Spleen (tissue), 11 donors: ENCODE data around the gene TBKBP1. TPM values are rescaled to one million over a fixed set of nuclear protein-coding genes. Genes with fewer than 3 reads are reported as not detected.
A peak's percentile ranks its signal among the peaks of the same experiment; 100 is the strongest.

Source experiments
- DNase-seq: peaks from one replicate; pipeline ENCODE4 v3.0.0-alpha.2; 2020
- H3K27ac ChIP-seq, 8 donors: fragments of 200-600 bp; sonication (generic) in 7 of 8; 1 replicate in 4 of 8; 2 replicates in 4 of 8; pipeline versions ENCODE4 v1.5.0 to v1.8.0; 2016 to 2021; ENCODE audit warnings: inconsistent platforms in 4 of 8, mild to moderate bottlenecking in 4 of 8, moderate library complexity in 1 of 8
- H3K27me3 ChIP-seq, 7 donors: fragments of 200-600 bp; sonication (generic) in 6 of 7; replicated peaks in 1 of 7; 1 replicate in 4 of 7; 2 replicates in 3 of 7; pipeline versions ENCODE4 v1.5.0 to v1.8.0; 2016 to 2021; ENCODE audit warnings: inconsistent platforms in 3 of 7, mild to moderate bottlenecking in 1 of 7
- H3K36me3 ChIP-seq, 6 donors: fragments of 200-600 bp; sonication (generic) in 5 of 6; 1 replicate in 4 of 6; 2 replicates in 2 of 6; pipeline versions ENCODE4 v1.5.0 to v1.8.0; 2016 to 2021; ENCODE audit warnings: inconsistent platforms in 2 of 6
- H3K4me1 ChIP-seq, 6 donors: fragments of 200-600 bp; sonication (generic) in 5 of 6; 1 replicate in 3 of 6; 2 replicates in 3 of 6; pipeline versions ENCODE4 v1.5.0 to v1.8.0; 2016 to 2021; ENCODE audit warnings: inconsistent platforms in 3 of 6
- H3K4me3 ChIP-seq, 8 donors: fragments of 200-600 bp; sonication (generic) in 7 of 8; 1 replicate in 4 of 8; 2 replicates in 4 of 8; pipeline versions ENCODE4 v1.5.0 to v1.8.0; 2016 to 2021; ENCODE audit warnings: inconsistent platforms in 4 of 8, mild to moderate bottlenecking in 4 of 8, moderate library complexity in 2 of 8
- H3K9me3 ChIP-seq, 8 donors: fragments of 200-600 bp; sonication (generic) in 7 of 8; 1 replicate in 4 of 8; 2 replicates in 4 of 8; pipeline versions ENCODE4 v1.5.0 to v1.8.0; 2016 to 2021; ENCODE audit warnings: inconsistent platforms in 4 of 8
- POLR2A ChIP-seq, 3 donors: fragments of 450-650 bp; IDR thresholded peaks; one replicate each; pipeline ENCODE4 v1.5.1; 2017; ENCODE audit warnings: antibody characterized with exemption in 3 of 3, mild to moderate bottlenecking in 1 of 3
- POLR2AphosphoS5 ChIP-seq, 3 donors: sonication (generic); formaldehyde crosslinking; IDR thresholded peaks; one replicate each; pipeline ENCODE4 v1.5.1; 2017; ENCODE audit warnings: antibody characterized with exemption in 3 of 3
- WGBS, 5 donors: extraction: QIAGEN DNeasy Blood & Tissue Kit in 3 of 5; methylation state at CpG; one replicate each; pipeline versions ENCODE4 v1.1.5 to v1.1.7; 2013 to 2018; 5-methylcytosine and 5-hydroxymethylcytosine counted together
- intact Hi-C: fragments of 100-400 bp; cut with DNase I; formaldehyde crosslinking; loops from one replicate; pipeline ENCODE4 v1.15.0; 2023; ENCODE audit warnings: low total_unique reads
- polyA plus RNA-seq, 3 donors: library from polyadenylated mRNA; stranded (reverse); fragments of 200-250 nt; gene quantifications; one replicate each; pipeline ENCODE4 v1.2.1, GENCODE V29; 2013
- total RNA-seq, 7 donors: library from RNA; depleted of rRNA in 3 of 7; stranded (reverse); fragments of >200 nt in 3 of 7; fragmentation: NEBNext Ultra II Directional in 4 of 7; extraction: Animal tissue kit (Norgen Biotek cat#: 25700) in 4 of 7; gene quantifications; one replicate each; pipeline versions ENCODE4 v1.1.0 to v1.2.1, GENCODE V29; 2016 to 2021
- TF ChIP-seq, protein P1 (sequence below), 11 experiments: fragments of 200-600 bp in 7 of 11; fragments of 450-650 bp in 4 of 11; sonication (generic) in 4 of 11; IDR thresholded peaks in 8 of 11; conservative IDR thresholded peaks in 3 of 11; 1 replicate in 7 of 11; 2 replicates in 4 of 11; pipeline versions ENCODE4 v1.4.0 to v1.8.0; 2016 to 2021; ENCODE audit warnings: antibody characterized with exemption in 11 of 11, inconsistent platforms in 4 of 11, mild to moderate bottlenecking in 1 of 11
- donor health status: healthy with polysubstance abuse.
- donor health status: DM: no; HTN: no; CAD: no; lungs with moderate emphysema.
- donor health status: DM: no; HTN: no; CAD: no.
- donor health status: Bipolar disorder and iron deficiency.
- donor health status: healthy.
- donor health status: DM: no; HTN: no; CAD: no.
- donor health status: DM: yes; HTN: yes; CAD: no.

The TBKBP1 gene
- total and polyA plus RNA-seq, 10 donors = 3.8 to 28.0 (median 16.9) TPM

DNA sequence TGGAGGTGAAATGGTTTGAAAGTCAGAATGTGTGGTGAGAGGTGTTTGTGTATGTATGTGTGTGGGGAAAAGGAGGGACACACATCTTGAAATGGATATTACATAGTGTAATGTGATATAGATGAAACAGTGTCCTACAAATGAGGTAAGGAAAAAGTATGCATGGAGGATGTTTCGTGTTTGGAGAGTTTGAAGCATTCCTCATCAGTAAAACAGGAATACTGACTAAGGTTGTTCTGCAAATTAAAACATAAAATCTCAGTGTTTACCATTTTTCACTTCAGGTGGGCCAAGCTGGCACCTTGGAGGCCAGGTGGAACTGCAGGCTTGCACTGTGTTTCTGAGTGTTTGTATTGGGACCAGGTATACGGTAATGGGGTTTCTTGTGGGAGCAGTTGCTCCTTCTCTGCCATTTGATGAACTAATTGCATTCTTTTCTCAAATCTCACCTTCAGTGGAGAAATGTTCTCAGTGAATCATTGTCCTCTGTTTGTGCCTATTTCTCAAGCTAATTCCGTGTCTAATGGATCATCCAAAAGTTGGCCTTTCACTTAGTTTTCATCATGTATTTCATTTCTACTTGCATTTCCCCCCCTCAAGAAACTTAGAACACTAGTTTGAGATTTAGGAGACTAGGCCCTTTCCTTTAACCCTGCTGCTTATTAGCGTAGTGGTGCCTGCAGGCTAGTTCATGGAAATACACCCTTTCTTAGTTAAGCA is 8.2 kb upstream of the TBKBP1 start:
- Histone ChIP-seq H3K9me3 (no peaks in the 10 kb centered on the region), H3K36me3 (peaks cover 4 to 76% (median 44%) of the 10 kb centered on the region in 6 donors), H3K4me1 (peaks cover 0 to 37% (median 20%) of the 10 kb centered on the region in 6 donors), H3K4me3 (no peak overlapping the region), H3K27ac (peak overlapping the region in 6 of 8 donors; percentile 22 to 72 (median 62)), H3K27me3 (no peaks in the 10 kb centered on the region)
- 87 to 95% (median 93%) methylated on average over 4 of the region's 4 CpGs for WGBS, 5 donors
- DNase-seq = no peak
- TF ChIP-seq POLR2A (IDR thresholded peaks at IDR 0.05) = no peak
- TF ChIP-seq, protein P1, sequence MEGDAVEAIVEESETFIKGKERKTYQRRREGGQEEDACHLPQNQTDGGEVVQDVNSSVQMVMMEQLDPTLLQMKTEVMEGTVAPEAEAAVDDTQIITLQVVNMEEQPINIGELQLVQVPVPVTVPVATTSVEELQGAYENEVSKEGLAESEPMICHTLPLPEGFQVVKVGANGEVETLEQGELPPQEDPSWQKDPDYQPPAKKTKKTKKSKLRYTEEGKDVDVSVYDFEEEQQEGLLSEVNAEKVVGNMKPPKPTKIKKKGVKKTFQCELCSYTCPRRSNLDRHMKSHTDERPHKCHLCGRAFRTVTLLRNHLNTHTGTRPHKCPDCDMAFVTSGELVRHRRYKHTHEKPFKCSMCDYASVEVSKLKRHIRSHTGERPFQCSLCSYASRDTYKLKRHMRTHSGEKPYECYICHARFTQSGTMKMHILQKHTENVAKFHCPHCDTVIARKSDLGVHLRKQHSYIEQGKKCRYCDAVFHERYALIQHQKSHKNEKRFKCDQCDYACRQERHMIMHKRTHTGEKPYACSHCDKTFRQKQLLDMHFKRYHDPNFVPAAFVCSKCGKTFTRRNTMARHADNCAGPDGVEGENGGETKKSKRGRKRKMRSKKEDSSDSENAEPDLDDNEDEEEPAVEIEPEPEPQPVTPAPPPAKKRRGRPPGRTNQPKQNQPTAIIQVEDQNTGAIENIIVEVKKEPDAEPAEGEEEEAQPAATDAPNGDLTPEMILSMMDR (IDR thresholded peaks at IDR 0.05 in 8 of 11, conservative IDR thresholded peaks at IDR 0.05 in 3 of 11) = no peak
- no peak for TF ChIP-seq POLR2AphosphoS5 (IDR thresholded peaks at IDR 0.05)
- intact Hi-C loops = no loop called here

DNA sequence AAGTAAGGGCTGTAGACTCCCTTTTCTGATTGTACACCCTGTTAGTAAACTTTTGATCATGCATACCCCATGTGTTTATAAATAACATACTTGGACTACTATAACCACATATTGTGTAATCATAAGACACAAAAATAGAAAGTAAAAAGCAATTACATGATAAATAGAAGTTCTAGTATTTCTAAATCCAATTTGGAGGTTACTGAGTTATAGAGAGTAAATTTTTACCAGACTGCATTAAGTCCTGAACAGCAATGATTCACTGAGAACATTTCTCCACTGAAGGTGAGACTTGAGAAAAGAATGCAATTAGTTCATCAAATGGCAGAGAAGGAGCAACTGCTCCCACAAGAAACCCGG is 7.7 kb upstream of the TBKBP1 start:
- 62 to 81% (median 79%) methylated on average over 1 of the region's 1 CpG for WGBS, 5 donors
- Histone ChIP-seq H3K27ac (peak overlapping the region in 7 of 8 donors; percentile 19 to 72 (median 62)), H3K9me3 (no peaks in the 10 kb centered on the region), H3K36me3 (peaks cover 4 to 71% (median 39%) of the 10 kb centered on the region in 6 donors), H3K4me1 (peaks cover 0 to 42% (median 20%) of the 10 kb centered on the region in 6 donors), H3K27me3 (no peaks in the 10 kb centered on the region), H3K4me3 (no peak overlapping the region)
- TF ChIP-seq, protein P1 (IDR thresholded peaks at IDR 0.05 in 8 of 11, conservative IDR thresholded peaks at IDR 0.05 in 3 of 11) = no peak
- TF ChIP-seq POLR2AphosphoS5 (IDR thresholded peaks at IDR 0.05) = no peak
- TF ChIP-seq POLR2A (IDR thresholded peaks at IDR 0.05) = no peak
- intact Hi-C loops = no loop called here
- no peak for DNase-seq

DNA sequence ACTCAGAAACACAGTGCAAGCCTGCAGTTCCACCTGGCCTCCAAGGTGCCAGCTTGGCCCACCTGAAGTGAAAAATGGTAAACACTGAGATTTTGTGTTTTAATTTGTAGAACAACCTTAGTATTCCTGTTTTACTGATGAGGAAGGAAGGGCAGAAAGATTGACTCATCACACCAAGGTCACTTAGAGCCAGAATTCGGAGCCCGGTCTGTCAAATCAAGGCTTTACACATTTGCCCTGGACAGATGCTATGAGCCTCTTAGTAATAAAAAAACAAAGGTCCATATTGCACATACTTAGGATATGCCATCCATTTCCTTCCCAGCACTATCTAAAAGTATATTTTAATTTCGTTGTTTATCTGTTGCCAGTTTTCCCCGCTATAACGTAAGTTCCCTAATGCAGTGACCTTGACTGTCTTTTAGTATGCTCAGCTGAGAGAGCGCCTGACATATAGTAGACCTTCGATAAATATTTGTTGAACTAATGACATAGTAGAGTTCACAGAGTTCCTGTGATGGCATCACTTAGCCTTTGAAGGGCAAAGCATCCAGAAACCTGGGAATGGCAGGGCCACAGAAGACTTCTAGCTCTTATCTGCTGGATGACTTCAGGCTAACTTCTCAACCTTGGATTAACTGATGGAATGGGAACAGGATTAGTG is 7.2 kb upstream of the TBKBP1 start:
- peaks cover 0 to 48% (median 23%) of the 10 kb centered on the region in 6 donors for H3K4me1 ChIP-seq
- intact Hi-C loops = no loop called here
- TF ChIP-seq POLR2AphosphoS5 (IDR thresholded peaks at IDR 0.05) = peak in 1 of 3 donors; percentile 22
- TF ChIP-seq, protein P1 (IDR thresholded peaks at IDR 0.05 in 8 of 11, conservative IDR thresholded peaks at IDR 0.05 in 3 of 11) = no peak
- 61 to 74% (median 68%) methylated on average over 7 of the region's 7 CpGs for WGBS, 5 donors
- no peaks in the 10 kb centered on the region for H3K9me3 ChIP-seq
- H3K4me3 ChIP-seq = no peak overlapping the region
- peaks cover 3 to 65% (median 34%) of the 10 kb centered on the region in 6 donors for H3K36me3 ChIP-seq
- no peaks in the 10 kb centered on the region for H3K27me3 ChIP-seq
- DNase-seq = no peak
- H3K27ac ChIP-seq = peak overlapping the region; percentile 19 to 72 (median 54)

DNA sequence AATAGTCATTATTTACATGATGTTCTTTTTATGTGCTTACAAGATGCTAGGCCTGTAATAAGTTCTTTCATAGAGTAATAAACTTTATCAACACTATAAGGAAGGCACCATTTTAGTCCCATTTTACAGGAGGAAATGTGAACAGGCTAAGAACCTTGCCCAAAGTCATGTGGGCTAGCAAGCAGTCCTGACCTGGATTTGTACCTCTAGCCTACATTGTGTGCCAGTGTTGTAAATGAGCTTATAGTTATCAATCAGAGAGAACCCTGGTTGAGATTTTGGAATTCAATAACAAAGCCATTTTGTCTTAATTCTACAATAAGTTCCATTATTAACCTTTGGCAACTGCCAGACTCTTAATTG is 6.7 kb upstream of the TBKBP1 start:
- Histone ChIP-seq H3K27me3 (no peaks in the 10 kb centered on the region), H3K4me3 (no peak overlapping the region), H3K36me3 (peaks cover 0 to 60% (median 28%) of the 10 kb centered on the region in 6 donors), H3K4me1 (peaks cover 0 to 53% (median 27%) of the 10 kb centered on the region in 6 donors), H3K9me3 (no peaks in the 10 kb centered on the region), H3K27ac (peak overlapping the region in 7 of 8 donors; percentile 27 to 72 (median 62))
- intact Hi-C loops = no loop called here
- no peak for TF ChIP-seq POLR2AphosphoS5 (IDR thresholded peaks at IDR 0.05)
- TF ChIP-seq, protein P1 (IDR thresholded peaks at IDR 0.05 in 8 of 11, conservative IDR thresholded peaks at IDR 0.05 in 3 of 11) = no peak
- no peak for TF ChIP-seq POLR2A (IDR thresholded peaks at IDR 0.05)
- DNase-seq = no peak
